ENCODE measurements around the gene PPP2R3A.
"Not testable (repeated sequence)": the region's sequence is repeated elsewhere in the genome, so short reads cannot be mapped to it uniquely, and the experiment has no call there.

Gene PPP2R3A, protein sequence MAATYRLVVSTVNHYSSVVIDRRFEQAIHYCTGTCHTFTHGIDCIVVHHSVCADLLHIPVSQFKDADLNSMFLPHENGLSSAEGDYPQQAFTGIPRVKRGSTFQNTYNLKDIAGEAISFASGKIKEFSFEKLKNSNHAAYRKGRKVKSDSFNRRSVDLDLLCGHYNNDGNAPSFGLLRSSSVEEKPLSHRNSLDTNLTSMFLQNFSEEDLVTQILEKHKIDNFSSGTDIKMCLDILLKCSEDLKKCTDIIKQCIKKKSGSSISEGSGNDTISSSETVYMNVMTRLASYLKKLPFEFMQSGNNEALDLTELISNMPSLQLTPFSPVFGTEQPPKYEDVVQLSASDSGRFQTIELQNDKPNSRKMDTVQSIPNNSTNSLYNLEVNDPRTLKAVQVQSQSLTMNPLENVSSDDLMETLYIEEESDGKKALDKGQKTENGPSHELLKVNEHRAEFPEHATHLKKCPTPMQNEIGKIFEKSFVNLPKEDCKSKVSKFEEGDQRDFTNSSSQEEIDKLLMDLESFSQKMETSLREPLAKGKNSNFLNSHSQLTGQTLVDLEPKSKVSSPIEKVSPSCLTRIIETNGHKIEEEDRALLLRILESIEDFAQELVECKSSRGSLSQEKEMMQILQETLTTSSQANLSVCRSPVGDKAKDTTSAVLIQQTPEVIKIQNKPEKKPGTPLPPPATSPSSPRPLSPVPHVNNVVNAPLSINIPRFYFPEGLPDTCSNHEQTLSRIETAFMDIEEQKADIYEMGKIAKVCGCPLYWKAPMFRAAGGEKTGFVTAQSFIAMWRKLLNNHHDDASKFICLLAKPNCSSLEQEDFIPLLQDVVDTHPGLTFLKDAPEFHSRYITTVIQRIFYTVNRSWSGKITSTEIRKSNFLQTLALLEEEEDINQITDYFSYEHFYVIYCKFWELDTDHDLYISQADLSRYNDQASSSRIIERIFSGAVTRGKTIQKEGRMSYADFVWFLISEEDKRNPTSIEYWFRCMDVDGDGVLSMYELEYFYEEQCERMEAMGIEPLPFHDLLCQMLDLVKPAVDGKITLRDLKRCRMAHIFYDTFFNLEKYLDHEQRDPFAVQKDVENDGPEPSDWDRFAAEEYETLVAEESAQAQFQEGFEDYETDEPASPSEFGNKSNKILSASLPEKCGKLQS (N-terminal part only)

DNA sequence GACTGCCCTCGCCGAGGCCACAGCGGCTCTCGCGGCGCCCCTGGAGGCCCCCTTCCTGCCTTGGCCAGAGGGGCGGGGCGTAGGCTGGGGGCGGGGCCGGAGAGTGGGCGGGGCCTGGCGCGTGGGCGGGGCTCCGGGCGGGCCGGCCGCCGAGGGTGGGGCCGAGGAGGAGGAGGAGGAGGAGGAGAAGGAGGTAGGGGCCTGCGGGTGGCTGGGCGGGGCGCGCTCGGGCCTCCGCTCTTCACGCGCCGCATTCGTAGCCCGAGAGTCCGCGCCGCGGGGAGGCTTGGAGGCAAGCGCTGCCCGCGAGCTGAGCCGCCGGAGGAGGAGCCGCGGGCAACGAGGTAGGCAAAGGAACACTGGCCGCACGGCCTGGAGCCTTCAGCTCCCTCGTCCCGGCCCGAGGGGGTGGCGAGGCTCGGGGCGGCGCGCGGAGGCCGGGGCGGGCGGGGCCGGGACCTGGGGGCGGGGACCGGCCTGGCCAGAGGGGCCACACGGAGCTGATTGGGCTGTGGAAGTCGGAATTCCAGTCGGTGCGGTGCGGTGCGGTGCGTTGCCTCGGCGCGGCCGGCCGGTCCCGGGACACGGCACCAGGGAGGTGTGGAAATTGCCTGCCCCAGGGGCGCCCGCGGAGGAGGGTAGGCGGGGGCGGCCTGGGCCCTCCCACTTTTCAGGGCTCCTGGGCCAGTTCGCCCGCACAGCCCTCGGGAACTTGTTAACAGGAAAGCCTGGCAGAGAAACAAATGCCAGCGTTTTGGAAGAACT lies at the start of gene PPP2R3A:
Gene PPP2R3A, plus strand, starts transcription at position 223 of the 765 bp plus-strand sequence. CDS start 35,771 bp downstream, outside the sequence.
- DNase-seq (ENCODE audit: low spot score): peak; percentile 91

DNA sequence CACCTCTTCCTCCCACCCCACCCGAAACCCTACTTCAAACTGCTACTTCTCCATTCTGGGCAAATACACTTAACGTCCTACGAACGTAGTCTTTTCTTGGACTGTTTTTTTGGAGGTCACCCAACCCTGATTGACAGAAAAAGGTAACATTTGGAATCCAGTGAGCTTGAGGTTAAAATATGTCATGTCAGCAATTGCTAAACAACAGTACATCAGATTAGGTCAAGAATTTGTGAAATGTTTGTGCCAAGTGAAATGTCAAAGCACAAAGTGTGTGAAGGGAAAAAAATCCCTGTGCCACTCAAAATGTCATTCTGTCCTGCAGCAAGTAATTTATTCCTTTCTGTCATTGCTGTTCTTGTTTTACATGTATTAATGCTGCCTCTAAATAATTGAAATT lies 49.2 kb upstream of the PPP2R3A start:
- no peak for DNase-seq (ENCODE audit: low spot score)

DNA sequence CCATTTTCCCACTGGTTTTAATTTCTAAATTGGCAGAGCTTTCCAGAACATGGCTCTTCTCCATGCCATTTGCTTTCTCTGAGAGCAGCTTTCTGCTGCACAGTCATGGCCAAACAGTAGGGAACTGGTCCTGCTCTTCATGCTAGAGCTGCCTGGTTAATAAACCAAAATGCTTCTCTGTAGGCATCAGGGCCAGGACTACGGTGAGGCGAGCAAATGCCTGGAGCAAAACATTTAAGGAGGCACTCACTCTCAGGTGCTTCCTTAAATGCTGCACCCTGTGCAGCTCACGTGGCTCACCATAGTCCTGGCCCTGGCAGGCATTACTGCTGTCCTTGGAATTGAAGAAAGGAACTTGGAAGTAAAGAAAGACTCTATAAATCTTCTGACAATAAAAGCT lies 48.5 kb upstream of the PPP2R3A start:
- no peak for DNase-seq (ENCODE audit: low spot score)

DNA sequence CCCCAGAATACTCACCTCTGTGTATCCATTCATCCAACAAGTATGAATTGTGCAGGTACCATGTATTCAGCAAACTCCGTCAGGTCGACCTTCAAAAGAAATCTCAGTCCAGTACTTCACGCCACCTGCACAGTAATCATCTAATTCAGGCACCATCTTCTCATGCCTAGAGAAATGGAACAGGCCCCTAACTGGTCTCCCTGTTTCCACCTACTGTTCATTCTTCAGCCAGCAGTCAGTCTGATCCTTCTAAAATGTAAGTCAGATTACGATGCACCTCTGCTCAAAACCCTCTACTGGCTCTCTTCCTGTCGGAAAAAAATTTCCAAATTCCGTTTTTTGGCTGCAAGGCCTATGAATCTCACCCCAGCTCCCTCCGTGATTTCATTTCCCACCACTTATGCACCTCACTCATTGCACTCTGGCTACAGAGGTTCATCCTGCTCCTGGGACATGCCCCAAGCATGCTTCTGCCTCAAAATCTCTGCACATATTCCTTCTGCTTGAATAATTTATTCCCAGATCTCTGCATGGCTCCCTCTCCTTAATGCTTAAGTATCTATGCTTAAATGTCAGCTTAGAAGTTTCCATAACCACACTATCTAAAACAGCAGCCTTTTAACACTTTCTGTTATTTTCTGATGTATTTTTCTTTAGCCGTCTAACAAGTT lies 47.5 kb upstream of the PPP2R3A start:
- DNase-seq (ENCODE audit: low spot score): no peak

DNA sequence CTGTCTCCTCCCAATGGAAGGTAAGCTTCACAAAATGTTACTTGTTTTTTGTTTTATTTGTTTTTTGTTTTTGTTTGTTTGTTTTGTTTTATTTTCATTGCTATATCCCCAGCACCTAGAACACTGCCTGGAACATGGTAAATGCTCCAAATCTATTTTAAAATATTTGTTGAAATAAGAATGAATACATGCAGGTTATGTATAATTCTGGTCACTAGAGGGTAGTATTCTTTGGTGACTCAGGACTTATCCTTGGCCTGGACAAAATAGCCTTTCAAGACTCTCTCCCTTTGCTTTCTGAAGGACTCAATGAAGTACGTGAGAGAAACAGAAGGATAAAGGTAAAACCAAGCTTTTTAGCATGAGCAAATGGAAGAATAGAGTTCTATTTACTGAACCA lies 46.9 kb upstream of the PPP2R3A start:
- DNase-seq (ENCODE audit: low spot score): peak; percentile 70

DNA sequence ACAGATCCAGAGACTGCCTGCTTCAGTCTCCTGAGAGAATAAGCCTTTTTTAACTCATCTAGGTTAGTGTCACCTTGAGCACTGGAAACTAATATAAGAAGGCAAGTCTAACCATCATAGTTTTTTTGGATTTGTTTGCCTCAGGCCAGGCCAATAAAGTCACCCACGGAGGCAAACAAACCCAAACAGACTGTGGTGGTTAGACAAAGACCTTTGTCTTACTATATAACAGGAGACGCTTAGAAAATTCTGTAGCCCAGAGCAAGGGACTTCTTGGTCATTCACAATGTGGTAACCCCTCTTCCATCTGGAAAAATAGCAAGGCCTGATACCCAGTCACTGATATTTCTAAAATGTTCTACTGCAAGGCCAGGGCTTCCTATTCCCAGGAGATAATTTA lies 45.3 kb upstream of the PPP2R3A start:
- no peak for DNase-seq (ENCODE audit: low spot score)

DNA sequence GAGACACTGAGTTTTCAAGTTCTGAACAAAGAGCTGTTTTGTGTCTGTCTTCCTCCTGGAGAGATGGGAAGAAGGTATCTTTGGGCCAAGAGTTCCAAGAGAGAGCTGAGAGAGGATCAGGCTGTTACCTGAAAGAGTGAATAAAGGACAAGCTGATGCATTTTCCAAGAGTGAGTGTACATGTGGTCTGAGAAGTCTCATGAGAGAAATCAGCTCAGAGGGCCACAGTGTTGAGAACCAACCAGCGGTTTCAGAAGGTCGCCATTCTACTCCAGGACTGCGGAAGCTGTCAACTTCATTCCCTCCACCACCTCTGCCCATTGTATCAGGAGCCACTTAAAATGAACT lies 42.7 kb upstream of the PPP2R3A start:
- no peak for DNase-seq (ENCODE audit: low spot score)

DNA sequence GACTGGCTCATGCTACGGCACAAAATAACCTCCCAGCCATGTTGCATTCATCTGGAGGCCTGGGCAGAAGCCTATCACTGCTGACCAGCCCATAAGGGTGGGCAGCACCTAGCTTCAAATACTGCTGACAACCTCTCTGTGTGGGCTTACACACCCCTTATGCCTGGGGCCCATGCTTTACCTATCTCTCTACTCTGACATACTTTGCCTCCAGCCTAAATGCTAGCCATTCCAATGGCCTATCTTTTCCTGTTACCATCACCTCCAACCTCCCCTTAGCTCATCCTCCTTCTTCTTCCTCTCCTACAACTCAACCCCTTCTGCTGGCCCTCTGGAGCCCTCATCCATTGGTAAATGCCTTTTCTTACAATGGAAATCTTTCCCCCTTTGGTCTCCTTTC lies 41.0 kb upstream of the PPP2R3A start:
- no peak for DNase-seq (ENCODE audit: low spot score)

DNA sequence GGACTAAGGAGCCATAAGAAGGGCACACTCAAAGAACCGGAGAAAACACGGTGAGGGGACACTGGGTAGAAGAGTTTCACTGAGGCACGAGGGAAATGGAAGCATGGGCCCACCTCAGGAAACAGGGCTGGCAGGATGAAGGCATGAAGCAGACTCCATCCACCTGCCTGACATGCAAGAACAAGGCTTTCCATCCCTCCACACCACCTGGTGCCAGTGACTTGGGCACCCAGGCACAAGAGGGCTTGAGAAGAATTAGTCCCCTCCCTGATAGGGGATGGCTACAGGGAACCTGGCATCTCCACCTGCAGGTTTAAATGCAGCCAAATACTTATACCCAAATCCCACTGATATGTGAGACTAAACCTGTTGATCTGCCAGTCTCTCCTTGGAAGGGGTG lies 38.9 kb upstream of the PPP2R3A start:
- no peak for DNase-seq (ENCODE audit: low spot score)

DNA sequence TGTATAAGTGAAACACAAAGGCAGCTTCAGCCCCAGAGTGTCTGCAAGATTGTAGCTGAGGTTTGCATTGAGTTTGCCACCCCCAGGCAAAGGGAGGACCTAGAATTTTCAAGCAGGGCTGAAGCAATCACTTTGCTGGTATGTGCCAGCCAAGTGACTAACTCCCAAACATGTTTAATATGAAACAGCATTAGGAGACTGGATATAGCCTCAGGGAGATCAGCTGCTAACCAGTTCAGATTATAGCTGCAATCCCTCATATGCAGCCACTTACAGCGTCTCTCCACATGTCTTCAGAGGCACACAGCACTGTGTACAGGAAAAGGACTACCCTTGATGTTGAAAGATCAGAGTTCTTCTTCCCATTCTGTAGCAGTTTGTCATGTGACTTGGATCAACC lies 38.4 kb upstream of the PPP2R3A start:
- DNase-seq (ENCODE audit: low spot score): peak; percentile 79

DNA sequence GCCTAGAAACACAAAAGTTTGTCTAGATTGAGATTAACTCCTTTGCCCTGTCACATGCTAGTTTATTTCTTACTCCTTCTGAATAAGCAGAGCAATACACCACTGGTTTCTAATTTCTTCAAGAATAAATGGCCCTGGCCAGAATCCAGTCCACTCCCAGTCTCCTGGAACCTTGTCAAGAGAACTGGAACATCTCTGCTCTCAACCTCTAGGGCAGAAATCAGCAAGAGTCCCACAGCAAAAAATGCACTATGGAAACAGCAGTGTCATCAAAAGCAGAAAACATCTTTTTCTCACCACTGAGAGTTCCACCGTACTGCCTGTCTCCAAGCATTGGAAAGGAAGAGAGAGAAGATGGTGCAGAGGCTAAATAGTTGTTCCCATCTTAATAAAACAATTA lies 35.9 kb upstream of the PPP2R3A start:
- DNase-seq (ENCODE audit: low spot score): peak; percentile 78

DNA sequence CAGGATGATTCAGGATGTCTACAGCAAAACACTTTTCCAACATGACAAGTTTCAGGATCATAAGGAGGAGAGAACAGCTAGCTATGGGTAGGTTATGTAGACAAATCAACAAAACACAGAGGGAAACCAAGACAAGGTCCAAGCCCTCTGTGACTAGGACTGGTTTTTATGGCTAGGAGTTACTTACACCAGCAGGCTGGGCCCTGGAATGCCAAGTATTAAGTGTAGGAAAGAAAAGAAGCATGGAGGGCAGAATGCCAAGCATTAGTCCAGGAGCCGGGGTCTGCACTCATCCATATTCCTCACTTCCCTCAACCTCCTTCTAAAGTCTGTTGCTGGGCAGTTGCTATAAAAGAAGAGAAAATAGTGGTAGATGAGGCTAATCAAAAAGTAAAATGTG lies 35.3 kb upstream of the PPP2R3A start:
- DNase-seq (ENCODE audit: low spot score): no peak

DNA sequence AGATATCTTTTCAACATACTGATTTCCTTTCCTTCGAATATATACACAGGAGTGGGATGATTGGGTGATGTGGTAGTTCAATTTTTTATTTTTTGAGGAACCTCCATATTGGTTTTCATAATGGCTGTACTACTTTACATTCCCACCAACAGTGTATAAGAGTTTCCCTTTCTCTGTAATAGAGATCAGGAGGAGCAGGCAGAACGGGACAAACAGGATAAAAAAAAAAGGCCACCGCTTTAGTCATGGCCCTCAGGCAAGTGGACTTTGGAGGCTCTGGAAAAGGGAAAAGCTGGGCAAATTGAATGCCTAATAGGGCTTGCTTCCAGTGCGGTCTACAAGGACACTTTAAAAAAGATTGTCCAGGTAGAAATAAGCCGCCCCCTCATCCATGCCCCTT lies 30.4 kb upstream of the PPP2R3A start:
- not testable (repeated sequence) for DNase-seq (ENCODE audit: low spot score)

DNA sequence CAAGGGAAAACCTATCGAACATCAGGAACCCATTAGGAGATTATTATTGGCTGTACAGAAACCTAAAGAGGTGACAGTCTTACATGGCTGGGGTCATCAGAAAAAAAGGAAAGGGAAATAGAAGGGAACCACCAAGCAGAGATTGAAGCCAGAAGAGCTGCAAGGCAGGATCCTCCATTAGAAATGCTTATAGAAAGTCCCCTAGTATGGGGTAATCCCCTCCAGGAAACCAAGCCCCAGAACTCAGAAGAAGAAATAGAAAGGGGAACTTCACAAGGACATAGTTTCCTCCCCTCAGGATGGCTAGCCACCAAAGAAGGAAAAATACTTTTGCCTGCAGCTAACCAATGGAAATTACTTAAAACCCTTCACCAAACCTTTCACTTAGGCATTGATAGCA lies 27.8 kb upstream of the PPP2R3A start:
- DNase-seq (ENCODE audit: low spot score): not testable (repeated sequence)

DNA sequence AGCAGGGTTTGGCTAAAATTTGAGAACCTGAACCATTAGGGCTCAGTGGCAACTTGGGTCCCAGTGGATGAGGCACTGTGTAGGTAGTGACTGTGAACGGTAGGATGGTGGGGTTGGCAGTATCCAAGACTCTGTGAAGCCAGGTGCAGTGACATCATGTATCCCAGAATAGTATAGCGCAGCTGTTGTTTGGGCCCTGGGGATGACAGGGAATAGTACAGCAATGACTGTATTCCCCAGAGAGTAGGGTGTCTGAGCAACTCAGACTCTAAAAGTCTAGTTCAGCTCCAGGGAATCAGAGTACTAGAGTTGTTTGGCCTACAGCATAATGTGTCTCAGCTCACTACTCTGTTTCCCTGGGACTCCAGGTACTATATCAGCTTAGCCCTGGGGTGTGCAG lies 20.7 kb upstream of the PPP2R3A start:
- no peak for DNase-seq (ENCODE audit: low spot score)

DNA sequence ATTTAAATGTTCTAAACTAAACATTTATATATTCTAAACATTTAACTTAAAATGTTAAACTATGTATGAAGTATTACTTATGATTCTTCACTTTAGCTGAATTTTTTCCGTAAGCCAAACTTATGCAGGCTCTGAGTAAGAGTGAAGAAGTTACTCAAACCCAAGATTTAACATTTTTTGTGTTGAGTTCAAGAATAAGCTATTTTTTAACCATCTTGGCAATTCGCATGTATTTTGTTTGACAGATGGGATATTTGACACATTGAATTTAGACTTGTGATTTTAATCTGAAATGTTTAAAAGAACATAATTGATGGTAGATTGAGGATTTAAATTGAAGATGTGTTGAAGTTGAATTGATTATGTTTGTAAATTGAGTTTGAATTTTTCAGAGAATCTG lies 14.6 kb upstream of the PPP2R3A start:
- no peak for DNase-seq (ENCODE audit: low spot score)

DNA sequence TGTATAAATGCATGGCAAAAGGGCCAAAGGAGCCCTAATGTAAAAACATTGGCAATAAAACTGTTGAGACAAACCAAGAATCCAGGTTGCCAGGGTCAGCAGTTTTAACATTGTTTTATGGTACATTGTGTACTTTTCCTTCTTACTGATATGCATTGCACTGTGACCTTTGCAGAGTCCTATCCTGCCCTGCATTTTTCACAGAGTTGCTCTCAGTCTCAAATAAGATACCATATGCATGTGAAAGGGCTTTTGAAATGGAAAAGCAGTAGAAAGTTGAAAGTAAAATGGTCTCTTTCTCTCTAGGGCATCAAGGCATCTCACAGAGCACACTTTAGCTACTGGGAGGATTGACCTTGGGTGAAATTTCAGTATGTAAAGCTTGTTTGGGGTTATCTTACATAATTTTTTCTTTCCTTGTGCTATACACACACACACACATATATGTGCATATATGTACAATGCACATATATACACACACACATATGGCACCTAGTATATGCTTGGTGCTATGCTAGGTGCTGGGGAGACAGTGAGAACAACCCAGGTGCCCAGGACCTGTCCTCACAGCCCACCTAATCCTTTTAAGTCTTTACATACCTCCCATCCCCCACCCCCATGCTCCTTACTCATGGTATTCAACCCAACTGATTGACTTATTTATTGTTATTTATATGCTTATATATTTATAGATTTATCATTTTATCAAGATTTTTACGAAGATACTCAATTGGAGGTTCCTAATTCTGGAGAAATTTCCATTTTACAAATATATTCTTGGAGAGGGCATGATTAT lies 1.2 kb upstream of the PPP2R3A start:
- DNase-seq (ENCODE audit: low spot score): no peak

DNA sequence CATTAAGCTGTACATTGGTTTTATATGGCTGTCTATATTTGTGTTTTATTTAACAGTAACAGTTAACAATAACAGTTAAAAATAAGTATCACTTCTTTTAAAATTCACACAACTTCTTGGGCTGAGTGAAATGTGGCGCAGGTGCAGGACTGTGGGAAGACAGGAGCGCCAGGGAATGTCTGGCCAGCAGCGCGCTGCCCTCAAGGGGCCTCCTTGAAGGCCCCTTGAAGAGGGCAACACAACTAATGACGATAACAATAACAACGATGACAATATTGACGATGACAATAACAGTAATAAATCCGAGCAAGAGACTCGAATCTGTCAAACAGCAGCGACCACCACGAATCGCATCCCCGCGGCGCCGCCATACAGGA lies 411 bp upstream of the PPP2R3A start:
- no peak for DNase-seq (ENCODE audit: low spot score)

DNA sequence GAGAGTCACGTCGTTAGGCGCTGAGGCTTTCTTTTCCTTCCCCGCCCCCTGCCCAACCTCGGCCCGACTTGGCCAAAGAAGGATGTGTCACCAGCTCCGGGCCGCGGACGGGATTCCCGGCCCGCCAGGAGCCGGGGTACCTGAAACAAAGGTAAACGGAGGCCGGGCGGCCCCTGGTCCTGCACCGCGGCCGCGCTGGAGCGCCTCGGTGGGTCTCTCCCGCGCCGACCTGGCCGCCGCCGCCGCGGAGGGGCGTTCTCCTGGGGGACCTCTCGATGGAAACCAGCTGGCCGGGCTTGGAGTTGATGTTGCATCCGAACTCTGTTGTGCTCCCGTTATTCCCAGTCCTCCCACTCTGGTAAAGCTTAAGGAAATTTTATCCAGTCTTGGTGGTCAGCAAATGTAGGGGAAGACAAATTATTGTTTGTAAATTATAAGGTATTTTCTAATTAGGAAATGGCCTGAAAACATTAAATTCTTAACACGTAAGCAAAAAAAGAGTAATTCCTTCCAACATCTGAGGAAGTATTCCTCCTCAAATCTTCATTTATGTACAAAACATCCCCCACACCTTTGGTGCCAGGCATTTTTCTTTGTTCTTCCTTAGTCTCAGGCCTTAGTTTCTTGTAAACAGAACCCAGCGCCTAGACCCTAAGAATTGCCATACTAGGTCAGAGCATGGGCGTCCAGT lies 888 bp downstream of the PPP2R3A start:
- DNase-seq (ENCODE audit: low spot score): no peak

DNA sequence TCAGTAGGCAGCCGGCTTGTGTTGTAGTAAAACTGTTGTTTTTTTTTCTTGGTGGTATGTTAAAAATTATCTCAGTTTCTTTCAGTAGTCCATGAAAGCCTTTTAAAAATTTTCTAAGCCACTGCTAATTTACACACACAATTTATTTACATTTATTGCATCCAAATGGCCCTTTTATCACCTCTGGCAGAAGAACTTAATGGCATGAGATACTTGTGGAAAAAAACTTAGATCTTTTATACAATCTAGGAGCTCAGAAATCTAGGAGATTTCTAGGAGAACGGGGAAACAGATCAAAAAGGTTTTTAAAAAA lies 1.4 kb downstream of the PPP2R3A start:
- DNase-seq (ENCODE audit: low spot score): no peak

All from AG08395 (cell line).